ENCODE results near the gene ZBTB25.

The ZBTB25 gene

DNA sequence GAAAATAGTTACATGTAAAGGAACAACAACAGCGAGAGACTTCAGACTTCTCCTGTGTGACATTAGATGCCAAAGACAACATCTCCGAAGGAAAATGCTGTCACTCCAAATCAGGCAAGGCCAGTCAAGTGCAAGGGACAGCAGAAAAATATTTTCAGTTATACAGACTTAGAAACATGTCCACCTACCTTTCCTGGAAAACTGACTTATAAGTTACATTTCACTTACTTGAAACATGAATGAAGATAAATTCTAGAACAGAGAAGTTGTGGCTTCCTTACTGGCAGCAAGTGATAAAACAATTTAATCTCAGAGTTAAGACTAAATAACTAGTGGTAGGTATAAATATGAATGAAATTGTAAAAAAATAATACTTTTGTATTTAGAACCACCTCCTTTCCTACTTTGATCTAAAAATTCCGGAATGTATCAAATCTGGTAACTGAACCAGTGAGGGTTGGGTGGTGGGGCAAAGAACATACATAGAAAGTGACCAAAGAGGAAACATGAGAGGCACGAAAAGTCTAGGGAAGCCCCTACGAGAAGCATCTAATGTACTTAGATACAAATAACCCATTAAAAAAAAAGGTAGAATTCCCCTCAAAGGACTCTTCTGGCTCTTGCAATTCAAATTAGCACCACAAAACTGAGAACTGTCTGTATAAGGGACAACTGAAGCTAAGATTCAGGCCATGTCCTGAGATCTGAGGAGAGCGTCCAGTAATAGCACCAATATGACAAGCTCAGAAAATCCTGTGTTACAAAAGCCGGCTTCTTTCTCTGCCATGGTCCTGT is 94.3 kb downstream of the ZBTB25 start:
- TF ChIP-seq SNAI2 (CRISPR knock-in tag; IDR thresholded peaks at IDR 0.05) (no peak), ZNF70 (CRISPR knock-in tag; IDR thresholded peaks at IDR 0.05) (no peak), TOX (CRISPR knock-in tag; IDR thresholded peaks at IDR 0.05; ENCODE audit: borderline replicate concordance) (no peak), ISL1 (CRISPR knock-in tag; IDR thresholded peaks at IDR 0.05) (no peak), ESRRG (CRISPR knock-in tag; IDR thresholded peaks at IDR 0.05) (no peak), ARNTL (CRISPR knock-in tag; IDR thresholded peaks at IDR 0.05; ENCODE audit: borderline replicate concordance, low read depth) (no peak), ZNF565 (CRISPR knock-in tag; conservative IDR thresholded peaks at IDR 0.05; ENCODE audit: low read depth) (no peak), GLIS3 (CRISPR knock-in tag; IDR thresholded peaks at IDR 0.05) (no peak), PPARA (CRISPR knock-in tag; IDR thresholded peaks at IDR 0.05; ENCODE audit: borderline replicate concordance) (no peak), ZNF8 (CRISPR knock-in tag; IDR thresholded peaks at IDR 0.05) (no peak), OSR1 (CRISPR knock-in tag; IDR thresholded peaks at IDR 0.05) (no peak), CSDC2 (CRISPR knock-in tag; IDR thresholded peaks at IDR 0.05) (no peak), ZFP30 (CRISPR knock-in tag; IDR thresholded peaks at IDR 0.05) (no peak), ZC3H10 (CRISPR knock-in tag; IDR thresholded peaks at IDR 0.05) (no peak), ZFP3 (CRISPR knock-in tag; IDR thresholded peaks at IDR 0.05) (no peak), BACH2 (CRISPR knock-in tag; IDR thresholded peaks at IDR 0.05; ENCODE audit: borderline replicate concordance) (no peak)
- TF ChIP-seq, protein P1, sequence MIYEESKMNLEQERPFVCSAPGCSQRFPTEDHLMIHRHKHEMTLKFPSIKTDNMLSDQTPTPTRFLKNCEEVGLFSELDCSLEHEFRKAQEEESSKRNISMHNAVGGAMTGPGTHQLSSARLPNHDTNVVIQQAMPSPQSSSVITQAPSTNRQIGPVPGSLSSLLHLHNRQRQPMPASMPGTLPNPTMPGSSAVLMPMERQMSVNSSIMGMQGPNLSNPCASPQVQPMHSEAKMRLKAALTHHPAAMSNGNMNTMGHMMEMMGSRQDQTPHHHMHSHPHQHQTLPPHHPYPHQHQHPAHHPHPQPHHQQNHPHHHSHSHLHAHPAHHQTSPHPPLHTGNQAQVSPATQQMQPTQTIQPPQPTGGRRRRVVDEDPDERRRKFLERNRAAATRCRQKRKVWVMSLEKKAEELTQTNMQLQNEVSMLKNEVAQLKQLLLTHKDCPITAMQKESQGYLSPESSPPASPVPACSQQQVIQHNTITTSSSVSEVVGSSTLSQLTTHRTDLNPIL (CRISPR knock-in tag; IDR thresholded peaks at IDR 0.05; ENCODE audit: low read depth) = no peak
- TF ChIP-seq, protein P2, sequence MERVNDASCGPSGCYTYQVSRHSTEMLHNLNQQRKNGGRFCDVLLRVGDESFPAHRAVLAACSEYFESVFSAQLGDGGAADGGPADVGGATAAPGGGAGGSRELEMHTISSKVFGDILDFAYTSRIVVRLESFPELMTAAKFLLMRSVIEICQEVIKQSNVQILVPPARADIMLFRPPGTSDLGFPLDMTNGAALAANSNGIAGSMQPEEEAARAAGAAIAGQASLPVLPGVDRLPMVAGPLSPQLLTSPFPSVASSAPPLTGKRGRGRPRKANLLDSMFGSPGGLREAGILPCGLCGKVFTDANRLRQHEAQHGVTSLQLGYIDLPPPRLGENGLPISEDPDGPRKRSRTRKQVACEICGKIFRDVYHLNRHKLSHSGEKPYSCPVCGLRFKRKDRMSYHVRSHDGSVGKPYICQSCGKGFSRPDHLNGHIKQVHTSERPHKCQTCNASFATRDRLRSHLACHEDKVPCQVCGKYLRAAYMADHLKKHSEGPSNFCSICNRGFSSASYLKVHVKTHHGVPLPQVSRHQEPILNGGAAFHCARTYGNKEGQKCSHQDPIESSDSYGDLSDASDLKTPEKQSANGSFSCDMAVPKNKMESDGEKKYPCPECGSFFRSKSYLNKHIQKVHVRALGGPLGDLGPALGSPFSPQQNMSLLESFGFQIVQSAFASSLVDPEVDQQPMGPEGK (CRISPR knock-in tag; IDR thresholded peaks at IDR 0.05; ENCODE audit: borderline replicate concordance) = no peak
- TF ChIP-seq, protein P3, sequence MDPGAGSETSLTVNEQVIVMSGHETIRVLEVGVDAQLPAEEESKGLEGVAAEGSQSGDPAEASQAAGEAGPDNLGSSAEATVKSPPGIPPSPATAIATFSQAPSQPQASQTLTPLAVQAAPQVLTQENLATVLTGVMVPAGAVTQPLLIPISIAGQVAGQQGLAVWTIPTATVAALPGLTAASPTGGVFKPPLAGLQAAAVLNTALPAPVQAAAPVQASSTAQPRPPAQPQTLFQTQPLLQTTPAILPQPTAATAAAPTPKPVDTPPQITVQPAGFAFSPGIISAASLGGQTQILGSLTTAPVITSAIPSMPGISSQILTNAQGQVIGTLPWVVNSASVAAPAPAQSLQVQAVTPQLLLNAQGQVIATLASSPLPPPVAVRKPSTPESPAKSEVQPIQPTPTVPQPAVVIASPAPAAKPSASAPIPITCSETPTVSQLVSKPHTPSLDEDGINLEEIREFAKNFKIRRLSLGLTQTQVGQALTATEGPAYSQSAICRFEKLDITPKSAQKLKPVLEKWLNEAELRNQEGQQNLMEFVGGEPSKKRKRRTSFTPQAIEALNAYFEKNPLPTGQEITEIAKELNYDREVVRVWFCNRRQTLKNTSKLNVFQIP (CRISPR knock-in tag; IDR thresholded peaks at IDR 0.05; ENCODE audit: borderline replicate concordance, low read depth) = no peak
- ATAC-seq = no peak

DNA sequence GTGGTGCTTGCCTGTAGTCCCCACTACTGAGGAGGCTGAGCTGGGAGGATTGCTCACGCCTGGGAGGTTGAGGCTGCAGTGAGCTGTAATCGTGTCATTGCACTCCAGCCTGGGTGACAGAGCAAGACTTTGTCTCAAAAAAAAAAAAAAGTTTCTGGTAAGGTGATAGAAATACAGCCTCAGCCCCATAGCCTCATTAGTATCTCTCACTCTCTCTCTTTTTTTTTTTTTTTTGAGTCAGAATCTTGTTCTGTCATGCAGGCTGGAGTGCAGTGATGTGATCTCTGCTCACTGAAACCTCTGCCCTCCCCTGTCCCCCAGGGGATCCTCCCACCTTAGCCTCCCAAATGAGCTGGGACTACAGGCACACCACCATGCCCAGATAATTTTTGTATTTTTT is 96.3 kb downstream of the ZBTB25 start:
- no peak for TF ChIP-seq GLIS3 (CRISPR knock-in tag; IDR thresholded peaks at IDR 0.05)
- TF ChIP-seq PPARA (CRISPR knock-in tag; IDR thresholded peaks at IDR 0.05; ENCODE audit: borderline replicate concordance) = no peak
- TF ChIP-seq, protein P3 (CRISPR knock-in tag; IDR thresholded peaks at IDR 0.05; ENCODE audit: borderline replicate concordance, low read depth) = no peak
- TF ChIP-seq, protein P2 (CRISPR knock-in tag; IDR thresholded peaks at IDR 0.05; ENCODE audit: borderline replicate concordance) = no peak
- no peak for TF ChIP-seq SNAI2 (CRISPR knock-in tag; IDR thresholded peaks at IDR 0.05)
- TF ChIP-seq, protein P1 (CRISPR knock-in tag; IDR thresholded peaks at IDR 0.05; ENCODE audit: low read depth) = no peak
- TF ChIP-seq TCF4 (CRISPR knock-in tag; IDR thresholded peaks at IDR 0.05; ENCODE audit: borderline replicate concordance) = no peak
- no peak for TF ChIP-seq CSDC2 (CRISPR knock-in tag; IDR thresholded peaks at IDR 0.05)
- TF ChIP-seq RARB (CRISPR knock-in tag; IDR thresholded peaks at IDR 0.05) = no peak
- TF ChIP-seq OSR1 (CRISPR knock-in tag; IDR thresholded peaks at IDR 0.05) = no peak
- no peak for TF ChIP-seq ISL1 (CRISPR knock-in tag; IDR thresholded peaks at IDR 0.05)
- no peak for TF ChIP-seq ZNF8 (CRISPR knock-in tag; IDR thresholded peaks at IDR 0.05)
- TF ChIP-seq ZNF70 (CRISPR knock-in tag; IDR thresholded peaks at IDR 0.05) = no peak
- TF ChIP-seq, protein P4, sequence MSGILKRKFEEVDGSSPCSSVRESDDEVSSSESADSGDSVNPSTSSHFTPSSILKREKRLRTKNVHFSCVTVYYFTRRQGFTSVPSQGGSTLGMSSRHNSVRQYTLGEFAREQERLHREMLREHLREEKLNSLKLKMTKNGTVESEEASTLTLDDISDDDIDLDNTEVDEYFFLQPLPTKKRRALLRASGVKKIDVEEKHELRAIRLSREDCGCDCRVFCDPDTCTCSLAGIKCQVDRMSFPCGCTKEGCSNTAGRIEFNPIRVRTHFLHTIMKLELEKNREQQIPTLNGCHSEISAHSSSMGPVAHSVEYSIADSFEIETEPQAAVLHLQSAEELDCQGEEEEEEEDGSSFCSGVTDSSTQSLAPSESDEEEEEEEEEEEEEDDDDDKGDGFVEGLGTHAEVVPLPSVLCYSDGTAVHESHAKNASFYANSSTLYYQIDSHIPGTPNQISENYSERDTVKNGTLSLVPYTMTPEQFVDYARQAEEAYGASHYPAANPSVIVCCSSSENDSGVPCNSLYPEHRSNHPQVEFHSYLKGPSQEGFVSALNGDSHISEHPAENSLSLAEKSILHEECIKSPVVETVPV (CRISPR knock-in tag; IDR thresholded peaks at IDR 0.05) = no peak
- no peak for TF ChIP-seq ESRRG (CRISPR knock-in tag; IDR thresholded peaks at IDR 0.05)
- TF ChIP-seq TOX (CRISPR knock-in tag; IDR thresholded peaks at IDR 0.05; ENCODE audit: borderline replicate concordance) = no peak
- TF ChIP-seq ARNTL (CRISPR knock-in tag; IDR thresholded peaks at IDR 0.05; ENCODE audit: borderline replicate concordance, low read depth) = no peak
- TF ChIP-seq ZFP3 (CRISPR knock-in tag; IDR thresholded peaks at IDR 0.05) = no peak
- TF ChIP-seq ZC3H10 (CRISPR knock-in tag; IDR thresholded peaks at IDR 0.05) = no peak
- TF ChIP-seq BACH2 (CRISPR knock-in tag; IDR thresholded peaks at IDR 0.05; ENCODE audit: borderline replicate concordance) = no peak
- no peak for ATAC-seq
